Panc1 (cell line): ENCODE data around the gene QKI.

Experiments used
- CTCF ChIP-seq: fragments of 450-650 bp; IDR thresholded peaks from 2 replicates; pipeline ENCODE4 v1.5.1; 2017; ENCODE audit warnings: mild to moderate bottlenecking
- REST ChIP-seq, 2 experiments: IDR thresholded peaks; 2 replicates each; pipeline ENCODE4 v1.6.1; 2011 to 2012; ENCODE audit warnings: low read depth in 2 of 2, control low read depth in 1 of 2, low read length in 1 of 2, mild to moderate bottlenecking in 1 of 2, moderate library complexity in 1 of 2; ENCODE audit not compliant: insufficient read depth in 1 of 2
- SIN3A ChIP-seq: IDR thresholded peaks from 2 replicates; pipeline ENCODE4 v1.6.1; 2012; ENCODE audit warnings: low read depth, mild to moderate bottlenecking, low read length, moderate library complexity, borderline replicate concordance; ENCODE audit not compliant: insufficient read depth
- TCF7L2 ChIP-seq: IDR thresholded peaks from 2 replicates; pipeline ENCODE4 v1.6.1; 2011; ENCODE audit warnings: mild to moderate bottlenecking, low read depth, low read length, inconsistent platforms

GRCh38 chr6:163414117-163414945, at the start of gene QKI:
- TF ChIP-seq CTCF (no peak), TCF7L2 (no peak), REST (IDR thresholded peaks at IDR 0.05; ENCODE audit: insufficient read depth in 1 of 2, low read depth in 2 of 2, low read length in 1 of 2) (no peak), SIN3A (0 out of 2 replicates have a peak, but pooled peaks have one; percentile 15)
